Measurements from ENCODE around the gene WFDC12. TPM values are rescaled to one million over a fixed set of nuclear protein-coding genes. Genes with fewer than 3 reads are reported as not detected.

WFDC12 gene
- polyA plus RNA-seq, 1 donor = not detected

DNA sequence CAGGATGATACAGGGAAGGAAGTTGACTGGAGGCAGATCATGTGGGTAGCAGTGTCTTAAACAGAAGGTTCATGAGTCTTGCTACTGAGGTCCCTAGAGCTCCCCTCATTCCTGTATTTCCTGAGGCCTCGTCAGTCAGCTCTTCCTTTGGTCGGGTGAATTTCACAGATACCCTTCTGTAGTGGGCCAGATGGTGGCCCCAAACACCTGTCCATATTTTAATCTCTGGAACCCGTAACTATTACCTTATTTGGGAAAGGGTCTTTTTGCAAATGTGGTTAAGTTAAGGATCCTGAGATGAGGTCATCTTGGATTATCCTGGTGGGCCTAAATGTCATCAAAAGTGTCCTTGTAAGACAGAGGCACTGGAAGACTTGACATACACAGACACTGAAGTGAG lies 32.9 kb downstream of the WFDC12 start:
- DNase-seq (ENCODE audit: low read depth) = no peak

DNA sequence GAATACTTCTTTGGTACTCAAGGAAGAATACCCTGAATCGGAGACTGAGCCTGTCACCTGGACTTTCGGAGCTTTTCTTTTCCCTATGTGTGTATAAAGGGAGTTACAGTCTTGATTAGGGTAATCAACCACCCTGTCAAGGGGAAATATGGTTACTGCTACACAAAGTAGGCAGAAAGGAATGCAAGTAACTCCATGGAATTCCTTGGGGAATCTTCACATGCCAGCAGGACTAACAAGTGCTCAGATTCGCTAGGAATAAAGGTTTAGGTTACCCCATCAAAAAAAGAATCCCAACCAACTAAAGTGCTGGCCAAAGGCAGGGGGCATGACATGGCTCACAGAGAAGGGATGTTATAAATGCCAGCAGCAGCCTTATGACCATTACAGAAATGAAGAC lies 33.8 kb downstream of the WFDC12 start:
- no peak for DNase-seq (ENCODE audit: low read depth)

- no peak for DNase-seq (ENCODE audit: low read depth)
Observed at GRCh38 chr20:45088247-45088646, 36.0 kb downstream of the WFDC12 start.

DNA sequence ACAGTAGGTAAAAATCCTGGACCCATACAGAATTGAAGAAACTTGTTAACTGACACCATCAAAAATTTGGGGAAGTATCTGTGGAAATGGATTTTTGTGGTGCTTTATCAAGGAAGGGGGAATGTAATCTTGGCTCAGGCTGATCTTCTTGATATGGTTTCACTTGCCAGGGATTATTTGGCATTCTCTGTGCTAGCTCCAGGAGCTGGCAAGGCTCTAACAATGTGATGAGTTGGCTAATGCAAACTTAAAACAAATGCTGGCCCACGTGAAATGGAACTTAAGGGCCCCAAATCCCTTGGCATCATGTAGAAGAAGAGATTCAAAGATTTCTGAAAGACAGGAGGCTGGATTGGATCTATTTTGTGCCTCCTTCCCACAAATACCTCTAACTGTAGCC lies 36.5 kb downstream of the WFDC12 start:
- DNase-seq (ENCODE audit: low read depth) = no peak

- DNase-seq (ENCODE audit: low read depth) = no peak
Observed at GRCh38 chr20:45087097-45087790, 37.0 kb downstream of the WFDC12 start.

GRCh38 chr20:45085867-45086266 lies 38.4 kb downstream of the WFDC12 start:
- no peak for DNase-seq (ENCODE audit: low read depth)

DNA sequence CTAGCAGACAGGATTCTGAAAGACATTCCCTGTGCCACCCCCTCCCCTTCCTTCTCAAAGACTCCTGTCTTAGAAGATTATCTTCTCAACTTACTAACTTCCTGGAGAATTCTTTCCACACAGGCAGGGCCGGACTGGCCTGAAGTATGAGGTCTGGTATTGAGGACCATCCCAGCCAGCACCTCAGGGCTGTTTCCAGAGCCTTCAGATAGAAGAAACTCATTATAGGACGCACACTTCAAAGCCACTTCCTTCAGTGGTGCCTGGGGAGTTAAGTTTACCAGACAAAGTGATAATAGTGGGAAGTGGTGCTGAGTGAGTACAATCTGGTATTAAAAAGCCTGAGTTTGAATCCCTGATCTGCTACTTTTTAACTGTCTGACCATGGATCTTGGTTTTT lies 39.0 kb downstream of the WFDC12 start:
- DNase-seq (ENCODE audit: low read depth) = no peak

GRCh38 chr20:45083127-45083526 lies 41.1 kb downstream of the WFDC12 start:
- no peak for DNase-seq (ENCODE audit: low read depth)

DNA sequence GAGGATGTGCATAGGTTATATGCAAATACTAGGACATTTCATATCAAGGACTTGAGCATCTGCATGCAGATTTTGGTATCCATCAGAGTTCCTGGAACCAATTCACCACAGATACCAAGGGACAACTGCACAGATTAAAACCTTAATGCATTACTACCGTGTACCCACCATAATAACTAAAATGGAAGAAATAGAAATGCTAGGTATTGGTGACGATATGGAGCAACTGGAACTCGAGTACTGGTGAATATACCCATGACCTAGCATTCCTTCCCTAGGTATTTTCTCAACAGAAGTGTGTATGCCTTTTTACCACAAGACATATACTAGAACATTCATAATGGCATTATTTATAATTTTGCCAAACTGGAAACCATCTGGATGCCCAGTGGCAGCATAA lies 41.8 kb downstream of the WFDC12 start:
- DNase-seq (ENCODE audit: low read depth) = no peak

- DNase-seq (ENCODE audit: low read depth) = no peak
Observed at GRCh38 chr20:45080867-45081624, 43.2 kb downstream of the WFDC12 start.

DNA sequence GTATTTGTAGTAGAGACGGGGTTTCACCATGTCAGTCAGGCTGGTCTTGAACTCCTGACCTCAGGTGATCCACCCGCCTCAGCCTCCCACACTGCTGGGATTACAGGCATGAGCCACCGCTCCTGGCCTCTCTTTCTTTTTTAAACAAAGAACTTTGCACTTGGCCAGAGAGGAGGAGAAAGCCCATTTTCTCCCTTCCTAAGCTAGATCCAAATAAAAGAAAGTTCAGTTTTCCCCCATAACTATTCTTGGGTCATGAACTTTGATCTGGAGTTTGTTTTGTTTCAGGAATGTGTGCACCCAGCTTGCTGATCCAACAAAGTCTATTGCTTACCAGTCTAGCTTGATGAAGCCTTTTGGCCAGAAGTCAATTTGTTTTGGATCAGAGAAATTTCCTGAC lies 46.7 kb downstream of the WFDC12 start:
- DNase-seq (ENCODE audit: low read depth) = no peak

Other genes starting within 250 kb of the WFDC12 start
- gene YWHAB, start 238.8 kb downstream of the WFDC12 start, polyA plus RNA-seq (ENCODE audit: insufficient read length) = 91.6 TPM
- gene PABPC1L, start 214.4 kb downstream of the WFDC12 start, polyA plus RNA-seq (ENCODE audit: insufficient read length) = 15.7 TPM
- 13.3 TPM for gene TOMM34, start 164.1 kb downstream of the WFDC12 start, polyA plus RNA-seq (ENCODE audit: insufficient read length)
- 9.3 TPM for gene STK4, start 158.0 kb downstream of the WFDC12 start, polyA plus RNA-seq (ENCODE audit: insufficient read length)
- not detected for gene KCNS1, start 23.3 kb downstream of the WFDC12 start, polyA plus RNA-seq (ENCODE audit: insufficient read length)
- not detected for gene WFDC5, start 9.3 kb downstream of the WFDC12 start, polyA plus RNA-seq (ENCODE audit: insufficient read length)
- not detected for gene PI3, start 50.4 kb upstream of the WFDC12 start, polyA plus RNA-seq (ENCODE audit: insufficient read length)
- not detected for gene SEMG1, start 82.6 kb upstream of the WFDC12 start, polyA plus RNA-seq (ENCODE audit: insufficient read length)
- not detected for gene SEMG2, start 96.9 kb upstream of the WFDC12 start, polyA plus RNA-seq (ENCODE audit: insufficient read length)
- gene SLPI, start 130.1 kb upstream of the WFDC12 start, polyA plus RNA-seq (ENCODE audit: insufficient read length) = not detected
- gene RBPJL, start 182.4 kb upstream of the WFDC12 start, polyA plus RNA-seq (ENCODE audit: insufficient read length) = not detected
- gene MATN4, start 183.8 kb upstream of the WFDC12 start, polyA plus RNA-seq (ENCODE audit: insufficient read length) = 0.57 TPM
- gene SDC4, start 224.0 kb upstream of the WFDC12 start, polyA plus RNA-seq (ENCODE audit: insufficient read length) = 8.5 TPM
- 14.2 TPM for gene SYS1, start 238.7 kb upstream of the WFDC12 start, polyA plus RNA-seq (ENCODE audit: insufficient read length)